IPS-18c (cell line): Measurements from ENCODE around the gene TMEM116.
"Not testable (repeated sequence)": the region's sequence is repeated elsewhere in the genome, so short reads cannot be mapped to it uniquely, and the experiment has no call there.

Experiments
- H3K4me3 ChIP-seq: 2 replicates; pipeline ENCODE4 v1.7.0; 2013; ENCODE audit warnings: low read depth, mild to moderate bottlenecking, low read length, moderate library complexity; ENCODE audit not compliant: insufficient read depth
- H3K9me3 ChIP-seq: one replicate; pipeline ENCODE4 v1.6.1; 2013; ENCODE audit warnings: mild to moderate bottlenecking, low read length, moderate library complexity; ENCODE audit not compliant: control insufficient read depth, insufficient read depth

The TMEM116 gene

GRCh38 chr12:112013601-112014402 lies 837 bp upstream of the TMEM116 start:
- Histone ChIP-seq H3K9me3 (peaks cover 3% of the 10 kb centered on the region), H3K4me3 (peak overlapping the region; percentile 97)

- H3K4me3 ChIP-seq = peak overlapping the region; percentile 60
These were observed 1.3 kb downstream of the TMEM116 start for GRCh38 chr12:112011685-112012084.

GRCh38 chr12:112010415-112011344 lies 2.3 kb downstream of the TMEM116 start:
- peaks cover 2% of the 10 kb centered on the region for H3K9me3 ChIP-seq
- H3K4me3 ChIP-seq = no peak overlapping the region

More at GRCh38 chr12:112011685-112012084, 1.3 kb downstream of the TMEM116 start:
- peaks cover 3% of the 10 kb centered on the region for H3K9me3 ChIP-seq

GRCh38 chr12:112009596-112009995 lies 3.4 kb downstream of the TMEM116 start:
- H3K4me3 ChIP-seq, H3K9me3 ChIP-seq: not testable (repeated sequence)

- H3K9me3 ChIP-seq = no peaks in the 10 kb centered on the region
- H3K4me3 ChIP-seq = no peak overlapping the region
These were observed 4.0 kb downstream of the TMEM116 start for GRCh38 chr12:112008918-112009317.

GRCh38 chr12:112007945-112008344 lies 5.0 kb downstream of the TMEM116 start:
- Histone ChIP-seq H3K9me3 (no peaks in the 10 kb centered on the region), H3K4me3 (no peak overlapping the region)

GRCh38 chr12:112005419-112006395 lies 7.3 kb downstream of the TMEM116 start:
- no peaks in the 10 kb centered on the region for H3K9me3 ChIP-seq
- no peak overlapping the region for H3K4me3 ChIP-seq

GRCh38 chr12:112004041-112004440 lies 8.9 kb downstream of the TMEM116 start:
- Histone ChIP-seq H3K4me3 (no peak overlapping the region), H3K9me3 (no peaks in the 10 kb centered on the region)

- Histone ChIP-seq H3K4me3 (no peak overlapping the region), H3K9me3 (no peaks in the 10 kb centered on the region)
These were observed 11.4 kb downstream of the TMEM116 start for GRCh38 chr12:112001576-112001975.

GRCh38 chr12:112000820-112001219 lies 12.1 kb downstream of the TMEM116 start:
- H3K4me3 ChIP-seq = no peak overlapping the region

GRCh38 chr12:111999129-111999528 lies 13.8 kb downstream of the TMEM116 start:
- H3K9me3 ChIP-seq, H3K4me3 ChIP-seq: not testable (repeated sequence)

More at GRCh38 chr12:112000820-112001219, 12.1 kb downstream of the TMEM116 start:
- H3K9me3 ChIP-seq = no peaks in the 10 kb centered on the region

GRCh38 chr12:111998015-111998414 lies 14.9 kb downstream of the TMEM116 start:
- Histone ChIP-seq H3K4me3 (no peak overlapping the region), H3K9me3 (no peaks in the 10 kb centered on the region)

GRCh38 chr12:111997300-111997699 lies 15.7 kb downstream of the TMEM116 start:
- Histone ChIP-seq H3K9me3 (no peaks in the 10 kb centered on the region), H3K4me3 (no peak overlapping the region)

- Histone ChIP-seq H3K4me3 (no peak overlapping the region), H3K9me3 (no peaks in the 10 kb centered on the region)
These were observed 17.0 kb downstream of the TMEM116 start for GRCh38 chr12:111995782-111996480.

GRCh38 chr12:111994211-111995111 lies 18.5 kb downstream of the TMEM116 start:
- not testable (repeated sequence) for H3K4me3 ChIP-seq, H3K9me3 ChIP-seq
